CD8-positive, alpha-beta memory T cell (primary cell): Measurements from ENCODE around the gene PCED1A. TPM values are rescaled to one million over a fixed set of nuclear protein-coding genes. Genes with fewer than 3 reads are reported as not detected.

Experiments
- CTCF ChIA-PET: fragments of 350-600 bp; sonication (Branson Sonifier 250); formaldehyde crosslinking; loops from one replicate; lab custom pipeline; 2021; ENCODE audit warnings: antibody characterized with exemption; lab: Charles Lee
- POLR2A ChIA-PET: fragments of 350-600 bp; sonication (Branson Sonifier 250); formaldehyde crosslinking; loops from one replicate; lab custom pipeline; 2021; ENCODE audit warnings: antibody characterized with exemption; lab: Charles Lee
- DNase-seq, 5 donors: peaks; one replicate each; pipeline versions ENCODE4 v3.0.0 to v3.0.0-alpha.2; 2020 to 2022; ENCODE audit warnings: mixed read lengths in 1 of 5
- H3K27ac ChIP-seq: one replicate; pipeline ENCODE4 v1.7.0; 2013; ENCODE audit warnings: low read depth, mild to moderate bottlenecking, low read length, moderate library complexity
- H3K27me3 ChIP-seq: 2 replicates; pipeline ENCODE4 v1.7.0; 2013; ENCODE audit warnings: low read length, mild to moderate bottlenecking; ENCODE audit not compliant: insufficient read depth, poor library complexity, severe bottlenecking
- H3K36me3 ChIP-seq: 2 replicates; pipeline ENCODE4 v1.7.0; 2013; ENCODE audit warnings: mild to moderate bottlenecking, low read length, moderate library complexity; ENCODE audit not compliant: insufficient read depth
- H3K4me1 ChIP-seq: 2 replicates; pipeline ENCODE4 v1.7.0; 2013; ENCODE audit warnings: mild to moderate bottlenecking, low read length, moderate library complexity; ENCODE audit not compliant: insufficient read depth
- H3K4me3 ChIP-seq: 2 replicates; pipeline ENCODE4 v1.7.0; 2013; ENCODE audit warnings: mild to moderate bottlenecking, low read length
- H3K9me3 ChIP-seq: 2 replicates; pipeline ENCODE4 v1.7.0; 2013; ENCODE audit warnings: mild to moderate bottlenecking, low read length
- H3K27ac Mint-ChIP-seq, 8 donors: one replicate each; pipeline ENCODE4 v1.8.0; 2020 to 2021; ENCODE audit warnings: mixed read lengths in 8 of 8, mild to moderate bottlenecking in 6 of 8, inconsistent platforms in 3 of 8, moderate library complexity in 3 of 8
- H3K27me3 Mint-ChIP-seq, 2 donors: one replicate each; pipeline ENCODE4 v1.8.0; 2020 to 2021; ENCODE audit warnings: mixed read lengths in 2 of 2, mild to moderate bottlenecking in 1 of 2, moderate library complexity in 1 of 2
- H3K36me3 Mint-ChIP-seq, 3 donors: one replicate each; pipeline ENCODE4 v1.8.0; 2020 to 2021; ENCODE audit warnings: mixed read lengths in 3 of 3, inconsistent platforms in 1 of 3, mild to moderate bottlenecking in 1 of 3
- H3K4me1 Mint-ChIP-seq, 3 donors: one replicate each; pipeline ENCODE4 v1.8.0; 2020 to 2021; ENCODE audit warnings: mixed read lengths in 3 of 3, inconsistent platforms in 1 of 3, mild to moderate bottlenecking in 1 of 3
- H3K4me3 Mint-ChIP-seq, 7 donors: one replicate each; pipeline ENCODE4 v1.8.0; 2020 to 2021; ENCODE audit warnings: mixed read lengths in 7 of 7, mild to moderate bottlenecking in 6 of 7, moderate library complexity in 4 of 7, inconsistent platforms in 2 of 7
- H3K9me3 Mint-ChIP-seq, 5 donors: one replicate each; pipeline ENCODE4 v1.8.0; 2020 to 2022; ENCODE audit warnings: mixed read lengths in 5 of 5, mild to moderate bottlenecking in 3 of 5, moderate library complexity in 2 of 5, inconsistent platforms in 1 of 5
- polyA plus RNA-seq: library from polyadenylated mRNA; unstranded; fragments of 300-500 nt; fragmentation: Illumina TruSeq; gene quantifications from one replicate; pipeline ENCODE4 v1.2.3, GENCODE V29; 2021
- total RNA-seq, 2 experiments: library from RNA; stranded (reverse); gene quantifications; one replicate each; pipeline ENCODE4 v1.2.3, GENCODE V29; 2021

Gene PCED1A
- total and polyA plus RNA-seq, 3 experiments from 2014 or later, result 20.2 to 34.0 (median 30.8) TPM

- peak overlapping the region; percentile 97 for H3K4me3 ChIP-seq
- Mint-ChIP-seq H3K4me3 (peak overlapping the region; percentile 90 to 95 (median 94)), H3K9me3 (no peaks in the 10 kb centered on the region), H3K36me3 (peaks cover 0 to 9% (median 2%) of the 10 kb centered on the region in 3 donors), H3K27ac (peak overlapping the region in 6 of 8 donors; percentile 29 to 96 (median 68)), H3K27me3 (no peaks in the 10 kb centered on the region), H3K4me1 (peaks cover 52 to 54% (median 53%) of the 10 kb centered on the region in 3 donors)
- no peaks in the 10 kb centered on the region for H3K36me3 ChIP-seq
- peaks cover 45% of the 10 kb centered on the region for H3K4me1 ChIP-seq
- ChIA-PET POLR2A (interaction anchor here (0.9 to 1.4 kb wide), 4 partner anchors 18 to 219 kb away, joined by 3 to 10 read pairs (median 7); partner anchors contain the start of genes NOP56, PCED1A and VPS16), CTCF (interaction anchor here (1.3 to 2.3 kb wide), 3 partner anchors 13 to 73 kb away, joined by 3 to 6 read pairs (median 4); no protein-coding TSS in a partner anchor)
- H3K27me3 ChIP-seq, result no peaks in the 10 kb centered on the region
- peak in 2 of 5 donors; percentile 20 to 62 for DNase-seq
- H3K27ac ChIP-seq, result peak overlapping the region; percentile 76
- no peaks in the 10 kb centered on the region for H3K9me3 ChIP-seq
Observed at GRCh38 chr20:2871661-2872458, 31.4 kb upstream of the PCED1A start.

GRCh38 chr20:2871111-2871465 lies 30.6 kb upstream of the PCED1A start:
- CTCF ChIA-PET, result interaction anchor here (2.3 kb wide), 1 partner anchor 12 kb away, joined by 6 read pairs; no protein-coding TSS in a partner anchor
- POLR2A ChIA-PET, result interaction anchor here (1.3 kb wide), 1 partner anchor 30 kb away, joined by 6 read pairs; the partner anchor contains the start of genes PCED1A and VPS16
- Mint-ChIP-seq H3K36me3 (peaks cover 0 to 9% (median under 1%) of the 10 kb centered on the region in 3 donors), H3K9me3 (no peaks in the 10 kb centered on the region), H3K4me1 (peaks cover 48 to 53% (median 53%) of the 10 kb centered on the region in 3 donors), H3K4me3 (peak overlapping the region in 6 of 7 donors; percentile 18 to 95 (median 62)), H3K27ac (peak overlapping the region in 1 of 8 donors; percentile 96), H3K27me3 (no peaks in the 10 kb centered on the region)
- H3K27ac ChIP-seq, result peak overlapping the region; percentile 20
- no peaks in the 10 kb centered on the region for H3K36me3 ChIP-seq
- no peak for DNase-seq
- no peaks in the 10 kb centered on the region for H3K27me3 ChIP-seq
- H3K9me3 ChIP-seq, result no peaks in the 10 kb centered on the region
- no peak overlapping the region for H3K4me3 ChIP-seq
- H3K4me1 ChIP-seq, result peaks cover 45% of the 10 kb centered on the region

- Mint-ChIP-seq H3K36me3 (peaks cover 0 to 25% (median 8%) of the 10 kb centered on the region in 3 donors), H3K4me1 (peaks cover 42 to 53% (median 48%) of the 10 kb centered on the region in 3 donors), H3K27ac (no peak overlapping the region), H3K9me3 (no peaks in the 10 kb centered on the region), H3K4me3 (peak overlapping the region in 2 of 7 donors; percentile 14 to 57), H3K27me3 (no peaks in the 10 kb centered on the region)
- Histone ChIP-seq H3K9me3 (no peaks in the 10 kb centered on the region), H3K27ac (no peak overlapping the region), H3K4me1 (peaks cover 42% of the 10 kb centered on the region), H3K4me3 (no peak overlapping the region), H3K36me3 (no peaks in the 10 kb centered on the region), H3K27me3 (no peaks in the 10 kb centered on the region)
- ChIA-PET POLR2A (no interaction called here), CTCF (no interaction called here)
- DNase-seq, result no peak
Observed at GRCh38 chr20:2869381-2869780, 28.9 kb upstream of the PCED1A start.

- Histone ChIP-seq H3K36me3 (no peaks in the 10 kb centered on the region), H3K4me1 (peaks cover 38% of the 10 kb centered on the region), H3K9me3 (no peaks in the 10 kb centered on the region), H3K27me3 (no peaks in the 10 kb centered on the region), H3K4me3 (no peak overlapping the region), H3K27ac (no peak overlapping the region)
- H3K27me3 Mint-ChIP-seq, result no peaks in the 10 kb centered on the region
- DNase-seq, result no peak
- peaks cover 0 to 29% (median 8%) of the 10 kb centered on the region in 3 donors for H3K36me3 Mint-ChIP-seq
- no peaks in the 10 kb centered on the region for H3K9me3 Mint-ChIP-seq
- H3K27ac Mint-ChIP-seq, result peak overlapping the region in 6 of 8 donors; percentile 30 to 82 (median 54)
- POLR2A ChIA-PET, result no interaction called here
- CTCF ChIA-PET, result interaction anchor here (1.3 kb wide), 1 partner anchor 8 kb away, joined by 3 read pairs; no protein-coding TSS in a partner anchor
- peaks cover 35 to 47% (median 43%) of the 10 kb centered on the region in 3 donors for H3K4me1 Mint-ChIP-seq
- peak overlapping the region in 2 of 7 donors; percentile 6 to 10 for H3K4me3 Mint-ChIP-seq
Observed at GRCh38 chr20:2867081-2867864, 26.8 kb upstream of the PCED1A start.

- ChIA-PET CTCF (interaction anchor here (1.1 to 1.3 kb wide), 2 partner anchors 9 to 114 kb away, joined by 3 read pairs; no protein-coding TSS in a partner anchor), POLR2A (interaction anchor here (0.5 kb wide), 1 partner anchor 11 kb away, joined by 3 read pairs; no protein-coding TSS in a partner anchor)
- peaks cover under 1% of the 10 kb centered on the region for H3K36me3 ChIP-seq
- Mint-ChIP-seq H3K4me3 (peak overlapping the region in 5 of 7 donors; percentile 13 to 59 (median 57)), H3K27me3 (no peaks in the 10 kb centered on the region), H3K36me3 (peaks cover 2 to 38% (median 8%) of the 10 kb centered on the region in 3 donors), H3K27ac (peak overlapping the region in 7 of 8 donors; percentile 28 to 92 (median 88)), H3K9me3 (no peaks in the 10 kb centered on the region), H3K4me1 (peaks cover 28 to 38% (median 38%) of the 10 kb centered on the region in 3 donors)
- no peaks in the 10 kb centered on the region for H3K9me3 ChIP-seq
- peak in 1 of 5 donors; percentile 19 for DNase-seq
- no peak overlapping the region for H3K27ac ChIP-seq
- H3K27me3 ChIP-seq, result no peaks in the 10 kb centered on the region
- H3K4me3 ChIP-seq, result no peak overlapping the region
- peaks cover 30% of the 10 kb centered on the region for H3K4me1 ChIP-seq
Observed at GRCh38 chr20:2866236-2866635, 25.8 kb upstream of the PCED1A start.

- CTCF ChIA-PET, result interaction anchor here (0.7 to 1.5 kb wide), 6 partner anchors 10 to 135 kb away, joined by 3 to 6 read pairs (median 3); no protein-coding TSS in a partner anchor
- H3K4me1 ChIP-seq, result peaks cover 26% of the 10 kb centered on the region
- Mint-ChIP-seq H3K4me3 (peak overlapping the region in 5 of 7 donors; percentile 4 to 74 (median 57)), H3K27me3 (no peaks in the 10 kb centered on the region), H3K4me1 (peaks cover 26 to 37% (median 35%) of the 10 kb centered on the region in 3 donors), H3K36me3 (peaks cover 6 to 43% (median 8%) of the 10 kb centered on the region in 3 donors), H3K9me3 (no peaks in the 10 kb centered on the region), H3K27ac (peak overlapping the region in 7 of 8 donors; percentile 25 to 92 (median 64))
- H3K36me3 ChIP-seq, result peaks cover 6% of the 10 kb centered on the region
- H3K9me3 ChIP-seq, result no peaks in the 10 kb centered on the region
- no peak overlapping the region for H3K27ac ChIP-seq
- no peaks in the 10 kb centered on the region for H3K27me3 ChIP-seq
- POLR2A ChIA-PET, result no interaction called here
- no peak overlapping the region for H3K4me3 ChIP-seq
- DNase-seq, result peak in 4 of 5 donors; percentile 17 to 66 (median 62)
Observed at GRCh38 chr20:2865630-2866029, 25.2 kb upstream of the PCED1A start.

- H3K9me3 ChIP-seq, result no peaks in the 10 kb centered on the region
- H3K36me3 ChIP-seq, result peaks cover 11% of the 10 kb centered on the region
- no peak overlapping the region for H3K4me3 ChIP-seq
- CTCF ChIA-PET, result interaction anchor here (0.7 to 1.5 kb wide), 4 partner anchors 10 to 136 kb away, joined by 3 to 6 read pairs (median 4); no protein-coding TSS in a partner anchor
- POLR2A ChIA-PET, result no interaction called here
- no peak for DNase-seq
- H3K4me3 Mint-ChIP-seq, result peak overlapping the region in 4 of 7 donors; percentile 13 to 74 (median 56)
- no peaks in the 10 kb centered on the region for H3K9me3 Mint-ChIP-seq
- no peaks in the 10 kb centered on the region for H3K27me3 ChIP-seq
- H3K36me3 Mint-ChIP-seq, result peaks cover 6 to 43% (median 8%) of the 10 kb centered on the region in 3 donors
- peak overlapping the region in 6 of 8 donors; percentile 28 to 92 (median 82) for H3K27ac Mint-ChIP-seq
- H3K27me3 Mint-ChIP-seq, result no peaks in the 10 kb centered on the region
- peaks cover 25% of the 10 kb centered on the region for H3K4me1 ChIP-seq
- no peak overlapping the region for H3K27ac ChIP-seq
- peaks cover 26 to 37% (median 35%) of the 10 kb centered on the region in 3 donors for H3K4me1 Mint-ChIP-seq
Observed at GRCh38 chr20:2865101-2865500, 24.6 kb upstream of the PCED1A start.
